M059J (cell line): ENCODE data around the gene SGCD. TPM values are rescaled to one million over a fixed set of nuclear protein-coding genes. Genes with fewer than 3 reads are reported as not detected.

ENCODE experiments used
- DNase-seq: peaks from one replicate; pipeline ENCODE4 v3.0.0-alpha.2; 2012; ENCODE audit warnings: low read depth
- total RNA-seq: library from RNA; depleted of rRNA; stranded (reverse); fragments of >200 nt; shearing (Covaris generic); gene quantifications from 2 replicates; pipeline ENCODE4 v1.2.3, GENCODE V29; 2014

Gene SGCD
- total RNA-seq, 1 experiment from 2014 or later, result 1.7 TPM

DNA sequence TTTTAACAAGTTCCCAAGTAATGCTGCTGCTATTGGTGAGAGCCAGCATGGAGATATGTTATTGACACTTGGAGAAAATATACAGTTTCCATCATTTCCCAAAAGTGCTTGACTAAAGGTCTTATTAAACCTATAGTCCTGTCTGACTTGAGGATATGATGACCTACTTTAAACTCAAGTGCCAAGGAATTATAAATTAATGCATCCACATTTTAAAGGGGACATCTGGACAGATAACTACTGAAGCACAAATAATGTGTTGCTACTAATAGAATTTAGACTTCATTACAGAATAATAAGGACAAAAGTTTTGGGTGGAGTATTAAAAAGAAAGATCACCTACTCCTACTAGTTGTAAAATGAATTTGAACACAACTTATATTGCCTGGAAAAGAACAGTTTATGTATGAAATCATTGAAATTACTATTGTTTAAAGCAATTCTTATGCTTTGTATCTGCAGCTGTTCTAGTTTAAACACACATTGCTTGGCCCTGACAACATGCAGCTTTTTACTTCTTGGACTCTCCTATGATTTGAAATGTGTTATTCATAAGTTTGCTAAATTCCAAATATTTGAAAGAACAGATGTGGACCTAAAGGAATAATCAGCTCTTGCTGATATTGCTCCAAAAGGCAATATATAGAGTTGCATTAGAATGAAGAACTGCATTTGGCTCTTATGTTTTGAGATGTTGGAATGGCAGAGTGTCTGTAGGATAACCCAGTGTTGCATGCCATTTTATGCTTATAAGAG lies 73.4 kb downstream of the SGCD start:
- no peak for DNase-seq

DNA sequence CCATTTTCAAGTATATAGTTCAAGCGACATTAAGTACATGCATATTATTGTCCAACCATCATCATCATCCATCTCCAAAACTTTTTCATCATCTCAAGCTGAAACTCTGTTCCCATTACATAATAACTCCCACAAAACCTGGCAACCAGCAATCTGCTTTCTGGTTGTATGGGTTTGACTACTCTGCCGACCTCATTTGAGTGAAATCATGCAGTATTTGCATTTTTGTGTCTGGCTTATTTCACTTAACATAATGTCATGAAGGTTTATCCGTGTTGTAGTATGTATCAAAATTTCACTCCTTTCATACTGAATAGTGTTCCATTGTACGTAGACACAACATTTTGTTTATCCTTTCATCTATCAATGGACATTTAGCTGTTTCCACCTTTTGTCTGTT lies 74.8 kb downstream of the SGCD start:
- DNase-seq, result no peak

DNA sequence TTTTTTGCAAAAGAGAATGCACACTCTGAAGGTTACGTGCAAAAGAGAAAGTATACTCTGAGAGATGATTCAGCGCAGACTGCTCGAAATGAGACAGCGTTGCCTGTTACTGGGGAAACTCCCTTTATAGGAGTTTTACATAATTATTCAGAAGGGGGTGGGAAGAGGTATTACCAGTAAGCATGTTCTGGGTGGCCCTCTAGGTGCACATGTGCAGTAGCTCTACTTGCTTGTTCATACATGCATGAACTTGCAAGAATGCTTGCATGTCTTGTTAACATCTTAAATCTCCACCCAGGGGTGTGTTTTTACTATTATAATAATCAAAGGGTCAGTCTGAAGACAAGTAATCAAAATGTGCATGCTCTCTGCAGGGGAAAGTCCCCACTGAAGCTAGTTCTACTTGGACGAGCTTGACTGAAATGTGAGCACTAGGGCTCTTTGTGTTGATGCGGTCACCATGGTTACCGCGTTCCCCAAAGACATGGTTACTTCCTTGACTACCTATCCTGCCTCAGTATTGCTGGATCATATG lies 75.5 kb downstream of the SGCD start:
- peak; percentile 48 for DNase-seq

DNA sequence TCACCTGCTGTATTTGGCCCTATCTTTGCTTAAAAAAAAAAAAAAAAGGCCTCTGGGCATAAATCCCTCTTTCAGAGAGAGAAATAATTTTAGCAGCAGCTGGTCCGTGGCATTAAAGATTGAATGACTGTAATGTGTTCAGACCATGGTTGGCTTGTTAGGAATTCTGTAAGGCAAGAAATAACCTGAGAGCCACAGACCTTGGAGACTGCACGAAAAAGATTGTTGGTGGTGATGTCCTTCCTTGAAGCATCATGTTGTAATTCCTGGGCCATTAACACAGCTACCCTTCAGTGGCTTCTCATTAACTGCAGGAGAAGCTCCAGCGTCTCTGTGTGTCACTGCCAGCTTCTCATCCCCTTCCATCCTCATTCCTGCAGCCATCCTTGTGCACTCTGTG lies 79.0 kb downstream of the SGCD start:
- DNase-seq, result no peak

DNA sequence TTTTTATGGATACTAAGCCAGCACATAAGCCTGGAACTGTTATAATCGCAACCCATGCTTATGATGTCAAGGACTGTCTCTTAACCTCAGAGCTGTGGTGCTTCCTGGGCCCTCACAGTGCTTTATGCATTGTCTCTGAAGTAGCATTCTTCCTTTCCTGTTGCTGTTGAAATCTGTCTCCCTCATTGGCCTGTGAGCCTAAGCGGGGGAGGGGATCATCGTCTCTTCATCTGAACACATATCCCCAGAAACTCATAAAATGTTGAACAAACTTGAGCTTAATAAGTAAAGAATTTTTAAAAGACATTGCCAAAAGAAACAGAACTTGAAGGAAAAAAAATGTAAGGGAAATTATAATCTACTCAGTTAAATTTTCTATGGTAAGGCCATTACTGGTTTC lies 80.3 kb downstream of the SGCD start:
- no peak for DNase-seq

DNA sequence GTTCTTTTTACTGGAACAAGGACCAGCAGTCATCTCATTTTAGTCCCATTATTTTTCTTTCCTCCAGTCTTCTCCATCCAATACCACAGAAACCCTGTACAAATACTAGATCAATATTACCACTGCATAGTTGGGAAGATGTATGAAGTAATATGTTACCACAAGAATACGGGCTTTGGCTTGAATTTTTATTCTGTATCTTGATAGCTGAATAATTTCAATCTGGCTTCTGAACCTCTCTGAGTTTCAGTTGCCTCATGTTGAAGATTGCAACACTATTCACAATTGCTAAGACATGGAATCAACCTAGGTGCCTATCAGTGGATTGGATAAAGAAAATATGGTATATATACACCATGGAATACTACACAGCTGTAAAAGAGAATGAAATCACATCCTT lies 82.9 kb downstream of the SGCD start:
- no peak for DNase-seq

DNA sequence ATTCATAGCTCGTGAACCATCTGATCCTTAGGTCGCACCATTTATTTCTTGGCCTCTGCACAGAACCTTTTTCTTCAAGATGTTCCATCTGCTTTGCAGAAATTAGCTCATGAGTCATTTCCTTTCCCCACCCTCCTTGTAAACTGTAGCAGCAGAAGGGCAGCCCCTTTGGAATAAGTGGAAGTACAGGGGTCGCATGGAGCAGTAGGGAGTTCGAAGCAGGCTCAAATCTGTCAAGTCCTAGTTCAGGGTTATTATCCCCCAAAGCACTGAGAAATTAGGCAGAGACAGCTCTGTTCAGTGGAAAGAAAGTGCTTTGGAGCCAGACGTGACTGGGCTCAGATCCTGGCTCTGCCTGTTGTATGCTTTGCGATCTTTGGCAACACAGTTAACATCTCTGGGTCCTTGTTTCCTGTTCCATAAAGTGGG lies 84.2 kb downstream of the SGCD start:
- no peak for DNase-seq

DNA sequence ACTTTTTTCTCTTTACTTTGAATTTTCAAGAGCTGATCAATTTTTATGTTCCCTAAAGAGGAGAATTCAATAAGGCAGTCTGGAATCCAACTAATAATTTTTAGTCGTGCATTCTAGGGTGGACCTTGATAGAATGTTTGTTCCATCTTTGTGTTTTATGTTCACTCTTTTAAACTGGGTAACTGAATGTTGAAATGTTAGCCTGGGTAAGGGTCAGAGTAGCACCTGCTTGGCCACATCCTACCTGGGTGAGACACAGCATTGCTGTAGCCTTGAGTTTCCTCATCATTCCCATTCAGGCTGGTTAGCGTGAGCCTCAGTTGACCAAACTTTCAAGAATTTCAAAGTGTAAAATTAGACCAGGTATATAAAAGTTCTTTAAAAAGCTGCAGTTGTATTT lies 85.0 kb downstream of the SGCD start:
- no peak for DNase-seq

DNA sequence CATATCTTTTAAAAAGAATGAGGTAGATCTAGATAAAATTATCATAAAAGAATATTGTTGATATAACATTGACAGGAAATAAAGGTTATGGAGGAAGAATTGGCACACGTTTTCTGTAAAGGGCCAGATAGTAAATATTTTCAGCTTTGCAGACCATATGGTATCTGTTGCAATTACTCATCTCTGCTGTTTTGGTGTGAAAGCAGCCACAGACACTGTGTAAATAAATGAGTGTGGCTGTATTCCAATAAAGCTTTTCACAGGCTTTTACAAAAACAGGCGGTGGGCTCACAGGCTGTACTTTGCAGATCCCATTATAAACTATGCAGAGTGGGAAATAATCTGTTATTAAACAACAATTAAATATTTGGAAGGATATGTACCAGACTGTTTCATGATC lies 87.4 kb downstream of the SGCD start:
- DNase-seq, result no peak

DNA sequence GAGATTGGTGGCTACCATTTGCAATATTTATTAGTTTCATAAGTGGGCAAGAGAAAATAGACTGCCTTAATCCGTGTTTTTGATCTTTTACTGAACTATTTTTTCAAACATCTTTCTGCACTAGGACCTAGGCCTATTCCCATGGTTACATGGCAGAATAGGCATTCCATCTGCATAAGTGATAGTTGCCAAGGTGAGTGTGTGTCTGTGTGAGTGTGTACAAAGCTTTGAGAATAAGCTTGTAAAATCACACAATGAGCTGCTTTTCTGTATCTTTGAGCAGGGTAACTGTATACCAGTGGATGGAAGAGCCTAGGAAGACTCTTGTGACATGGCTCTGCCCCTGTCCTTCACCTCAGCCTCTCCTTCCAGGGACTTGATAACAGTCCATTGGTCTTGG lies 92.7 kb downstream of the SGCD start:
- no peak for DNase-seq

DNA sequence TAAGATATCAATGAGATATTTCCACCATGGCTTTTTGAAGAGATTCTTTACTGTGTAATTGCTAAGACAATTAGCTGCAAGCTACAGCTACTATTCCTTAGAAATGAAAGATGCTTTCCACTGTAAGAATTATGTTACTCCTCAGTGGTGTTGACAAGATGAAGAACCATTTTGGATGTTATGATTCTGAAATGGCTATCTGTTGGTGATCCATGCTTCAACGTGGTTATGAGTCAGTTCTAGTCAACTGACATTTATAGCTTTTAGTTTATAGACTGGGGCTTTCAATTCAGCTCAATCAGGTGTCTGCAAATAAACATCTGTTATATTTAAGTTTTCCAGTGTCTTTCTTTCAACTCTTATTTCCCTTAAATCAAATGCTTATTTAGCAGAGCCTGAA lies 93.7 kb downstream of the SGCD start:
- DNase-seq, result no peak

DNA sequence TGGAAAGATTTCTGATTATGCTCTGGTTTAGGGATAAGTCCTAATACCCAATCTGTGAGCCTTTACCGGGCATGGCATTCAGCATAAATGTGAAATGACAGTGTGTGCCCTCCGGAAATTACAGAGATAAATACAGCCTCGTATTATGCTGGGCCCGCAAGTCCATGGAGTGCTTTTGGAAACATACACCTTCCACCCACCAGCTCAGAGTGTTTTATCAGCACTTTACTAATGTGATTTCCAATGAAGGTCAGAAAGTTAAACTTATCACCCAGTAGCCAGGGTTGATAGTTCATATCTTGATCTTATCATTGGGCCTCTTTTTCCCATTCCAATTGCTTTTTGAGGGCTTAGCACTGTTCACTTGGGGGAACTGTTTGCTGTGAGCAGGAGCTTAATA lies 94.8 kb downstream of the SGCD start:
- DNase-seq, result no peak

DNA sequence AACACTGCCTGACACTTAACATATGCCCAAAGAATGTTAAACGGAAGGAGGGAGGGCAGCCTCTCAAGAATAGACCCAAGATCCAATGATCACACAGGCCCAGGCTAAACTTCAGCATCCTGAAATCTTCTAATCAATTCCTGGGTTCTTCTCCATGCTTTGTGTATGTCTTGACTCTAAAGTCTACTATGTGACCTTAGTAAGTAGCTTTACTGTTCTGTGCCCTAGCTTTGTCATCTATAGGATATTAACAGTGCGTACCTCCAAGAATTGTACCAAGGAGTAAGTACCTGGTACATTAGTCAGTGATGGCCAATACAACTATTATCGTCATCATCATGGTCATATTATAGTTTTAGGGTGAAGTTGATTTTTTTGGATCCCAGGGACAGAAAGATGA lies 96.6 kb downstream of the SGCD start:
- no peak for DNase-seq

DNA sequence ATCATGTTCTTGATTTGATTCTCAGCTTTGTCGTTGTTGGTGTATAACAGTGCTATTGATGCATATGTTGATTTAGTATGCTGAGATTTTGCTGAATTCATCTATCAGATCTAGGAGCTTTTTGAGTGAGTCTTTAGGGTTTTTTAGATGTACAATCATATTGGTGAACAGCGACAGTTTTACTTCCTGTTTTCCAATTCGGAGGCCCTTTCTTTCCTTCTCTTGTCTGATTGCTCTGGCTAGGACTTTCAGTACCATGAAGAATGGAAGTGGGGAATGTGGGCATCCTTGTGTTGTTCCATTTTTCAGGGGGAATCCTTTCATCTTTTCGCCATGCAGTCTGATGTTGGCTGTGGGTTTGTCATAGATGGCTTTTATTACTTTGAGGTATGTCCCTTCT lies 100.4 kb downstream of the SGCD start:
- no peak for DNase-seq

DNA sequence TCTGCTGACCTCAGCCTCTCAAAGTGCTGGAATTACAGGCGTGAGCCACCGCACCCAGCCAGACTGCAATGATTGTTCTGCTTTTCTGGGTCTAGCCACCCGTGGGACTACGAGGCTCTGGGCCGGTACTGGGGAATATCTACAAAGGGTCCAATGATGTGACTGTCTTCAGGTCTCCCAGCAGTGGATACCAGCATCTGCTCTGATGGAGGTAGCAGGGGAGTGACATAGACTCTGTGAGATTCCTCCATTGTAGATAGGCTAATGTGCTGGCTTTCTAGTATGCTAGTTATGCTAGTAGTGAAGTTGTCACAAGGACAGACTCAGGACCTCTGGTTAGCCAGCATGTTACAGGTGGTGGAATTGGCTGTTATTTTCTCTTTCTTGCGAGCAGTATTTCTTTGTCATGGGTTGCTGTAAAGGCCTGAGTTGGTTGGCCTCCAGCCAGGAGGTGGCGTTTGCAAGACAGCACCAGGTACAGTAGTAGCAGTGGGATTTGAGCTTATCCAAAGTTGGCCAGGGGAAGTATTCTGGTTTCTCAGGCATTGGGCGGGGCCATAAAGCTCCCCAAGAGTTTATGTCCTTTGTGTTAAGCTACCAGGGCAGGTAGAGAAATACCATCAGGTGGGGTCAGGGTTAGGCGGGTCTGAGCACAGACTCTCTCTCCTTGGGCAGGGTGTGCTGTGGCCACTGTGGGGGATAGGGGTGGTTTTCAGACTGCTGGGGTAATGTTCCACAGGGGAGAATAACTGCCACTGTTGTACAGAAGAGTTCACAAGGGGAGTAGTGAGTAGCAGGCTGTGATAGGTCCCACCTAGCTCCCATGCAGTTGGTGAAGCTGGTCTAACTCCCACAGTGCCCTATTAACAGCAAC lies 105.2 kb downstream of the SGCD start:
- no peak for DNase-seq

DNA sequence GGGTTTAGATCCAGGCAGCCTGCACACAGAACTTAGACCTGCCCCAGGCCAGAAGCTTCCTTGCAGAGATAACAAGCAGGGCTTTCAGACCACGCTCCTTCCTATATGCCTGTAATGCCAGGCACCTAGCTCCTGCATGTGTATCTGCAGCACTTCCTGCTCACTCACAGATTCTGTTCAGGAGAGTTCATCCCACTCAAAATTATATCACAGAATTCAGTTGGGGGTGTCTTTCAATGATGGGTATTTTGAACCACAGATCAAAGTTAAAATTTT lies 105.8 kb downstream of the SGCD start:
- DNase-seq, result no peak

DNA sequence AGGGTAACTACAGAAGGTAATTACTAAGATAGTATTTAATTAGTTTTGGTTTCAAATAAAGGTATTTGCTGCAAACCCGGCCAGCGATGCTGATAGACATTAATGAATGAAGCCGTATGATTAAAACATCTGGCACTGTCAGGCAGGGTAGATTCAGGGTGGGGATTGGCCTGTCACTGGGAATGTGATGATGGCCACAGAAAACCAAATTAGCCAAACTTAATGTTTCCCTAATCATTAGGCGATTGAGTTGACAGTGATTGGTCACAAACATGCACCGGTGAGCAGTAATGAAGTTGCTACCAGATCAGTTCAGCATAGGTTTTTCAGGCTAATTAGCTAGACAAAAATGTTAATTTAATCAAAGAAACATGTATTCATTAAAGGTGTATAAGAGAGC lies 107.5 kb downstream of the SGCD start:
- no peak for DNase-seq

DNA sequence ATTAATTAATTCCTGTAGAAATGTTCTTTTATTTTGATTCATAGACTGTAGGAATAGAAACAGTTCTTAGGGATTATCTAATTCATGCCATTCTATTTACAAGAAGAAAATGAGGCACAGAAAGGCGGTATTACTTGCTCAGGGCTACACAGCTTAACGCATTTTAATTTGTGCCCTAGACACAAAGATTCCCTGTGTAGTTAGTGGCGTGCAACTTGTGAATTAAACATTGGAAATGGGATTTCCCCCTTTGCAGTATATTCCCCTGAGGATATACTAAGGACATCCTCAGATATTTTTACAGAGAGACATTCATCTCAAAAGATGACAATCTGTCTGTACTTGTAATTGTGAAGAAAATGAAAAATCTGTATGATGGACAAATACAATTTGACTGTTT lies 108.1 kb downstream of the SGCD start:
- DNase-seq, result no peak

DNA sequence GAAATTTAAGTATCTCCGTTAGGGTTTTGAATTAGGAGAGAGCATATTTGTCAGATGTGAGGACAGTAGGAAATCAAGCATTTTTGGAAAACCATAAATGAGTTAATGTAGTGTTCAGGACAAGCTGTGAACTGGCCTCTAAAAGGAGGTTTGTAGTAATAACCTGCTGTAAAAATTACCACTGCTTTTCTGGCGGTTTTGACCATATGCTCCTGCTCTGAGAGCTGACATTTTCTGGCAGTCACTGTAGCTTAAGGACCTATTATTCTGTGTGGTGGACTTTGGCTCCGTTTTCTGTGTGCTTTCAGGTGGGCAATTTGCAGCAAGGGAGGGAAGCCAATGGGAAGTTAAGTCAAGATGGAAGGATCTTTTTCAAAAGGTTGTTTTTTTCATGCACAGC lies 111.1 kb downstream of the SGCD start:
- no peak for DNase-seq

DNA sequence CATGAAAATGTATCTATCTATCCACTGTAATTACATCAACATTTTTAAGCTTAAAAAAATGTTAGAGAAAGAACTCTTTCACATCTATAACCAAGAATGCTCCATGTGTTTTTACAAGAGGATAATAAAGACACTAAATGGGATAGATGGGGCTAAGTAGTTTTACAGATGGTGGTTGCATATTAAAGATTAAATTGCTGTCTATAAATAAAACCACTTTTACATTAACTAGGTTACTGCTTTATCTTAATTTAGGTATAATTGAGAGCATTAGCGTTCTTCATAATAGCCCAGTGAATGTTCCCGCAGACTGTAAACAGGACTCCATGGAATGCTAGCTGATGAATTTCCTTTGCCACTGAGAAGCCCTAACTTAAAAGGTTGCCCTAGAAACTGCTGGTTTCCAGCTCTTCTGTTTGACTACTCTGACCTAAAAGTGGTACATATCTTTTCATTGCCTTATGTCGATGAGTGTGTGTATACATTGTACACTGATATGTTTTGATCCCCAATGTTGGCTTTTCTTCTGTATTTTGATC lies 117.9 kb downstream of the SGCD start:
- no peak for DNase-seq

DNA sequence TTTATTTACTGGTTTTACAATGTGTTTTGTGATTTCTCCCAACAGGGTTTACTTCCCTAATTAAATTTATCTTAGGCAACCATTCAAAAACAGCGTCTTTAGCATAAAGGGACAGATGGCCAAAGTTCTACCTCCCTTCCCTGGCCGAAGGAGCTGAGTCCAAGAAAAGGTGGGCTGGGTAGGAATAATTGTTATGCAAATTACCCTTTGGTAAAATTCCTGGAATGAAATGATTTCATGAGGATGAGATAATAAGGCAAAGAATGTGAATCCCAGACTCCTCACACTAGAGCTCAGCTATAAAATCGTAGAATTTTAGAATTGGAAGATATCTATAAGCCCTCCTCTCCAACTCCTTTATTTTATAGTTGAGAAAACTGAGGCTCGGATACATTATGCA lies 119.6 kb downstream of the SGCD start:
- DNase-seq, result no peak

DNA sequence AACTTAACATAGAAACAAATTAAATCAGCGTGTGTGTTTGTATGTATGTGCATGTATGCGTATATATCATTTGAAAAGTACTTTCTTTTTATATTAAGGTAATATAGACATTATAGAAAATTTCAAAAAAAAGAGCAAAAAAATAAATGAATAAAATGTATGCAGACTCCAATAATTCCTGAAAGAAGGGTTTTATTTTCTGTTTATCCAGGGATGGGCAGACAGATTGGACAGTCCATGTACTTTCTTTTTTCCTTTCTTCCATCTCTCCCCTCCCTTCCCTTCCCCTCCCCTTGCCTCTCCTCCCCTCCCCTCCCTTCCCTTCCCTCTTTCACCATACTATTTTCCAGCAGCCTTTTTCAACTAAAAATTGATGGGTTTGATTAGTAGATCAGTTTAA lies 123.8 kb downstream of the SGCD start:
- no peak for DNase-seq

DNA sequence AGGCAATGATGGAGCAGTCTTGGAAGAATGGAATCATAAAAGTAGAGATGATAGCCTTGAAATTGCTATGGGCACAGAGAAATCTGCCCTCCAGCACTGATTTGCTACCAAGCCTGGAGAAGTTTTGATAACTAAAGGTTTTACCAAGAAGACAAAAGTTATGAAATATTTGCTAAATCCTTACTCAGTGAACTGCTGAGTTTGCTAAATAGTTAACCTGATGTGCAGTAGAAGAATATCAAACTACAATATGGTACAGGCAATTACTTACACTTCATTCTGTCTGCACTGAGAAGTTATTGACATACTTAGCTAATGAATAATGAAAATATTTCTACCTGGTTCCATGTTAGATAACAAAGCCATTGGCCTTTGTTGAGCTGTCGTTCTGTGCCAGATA lies 124.5 kb downstream of the SGCD start:
- no peak for DNase-seq
